ENCODE results near the gene UBALD1.
"Not testable (repeated sequence)": the region's sequence is repeated elsewhere in the genome, so short reads cannot be mapped to it uniquely, and the experiment has no call there.

UBALD1 gene

DNA sequence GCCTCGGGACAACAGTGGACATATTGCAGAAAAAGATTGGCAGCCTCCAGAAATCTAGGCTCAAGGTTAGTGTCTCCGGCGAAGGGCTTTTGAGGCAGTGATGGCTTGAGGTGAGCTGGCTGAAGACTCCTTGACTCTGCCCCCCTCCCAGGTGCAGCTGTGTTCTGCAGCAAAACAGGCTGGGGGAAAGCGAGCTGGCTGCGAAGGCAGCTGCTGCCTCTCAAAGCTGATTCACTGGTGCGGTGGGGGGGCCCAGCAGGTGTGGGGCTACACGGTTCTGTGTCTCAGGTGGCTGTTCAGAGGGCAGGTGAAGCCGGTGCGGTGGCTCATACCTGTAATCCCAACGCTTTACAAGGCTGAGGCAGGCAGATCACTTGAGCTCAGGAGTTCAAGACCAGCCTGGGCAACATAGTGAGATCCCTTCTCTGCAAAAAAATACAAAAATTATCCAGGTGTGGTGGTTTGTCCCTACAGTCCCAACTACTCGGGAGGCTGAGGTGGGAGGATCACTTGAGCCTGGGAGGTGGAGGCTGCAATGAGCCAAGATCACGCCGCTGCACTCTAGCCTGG is 35.6 kb downstream of the UBALD1 start:
- Histone ChIP-seq H3K36me3 (ENCODE audit: insufficient read depth, low read length) (no peaks in the 10 kb centered on the region), H3K9ac (ENCODE audit: low read depth, low read length) (no peak overlapping the region), H3K9me3 (ENCODE audit: control insufficient read depth, insufficient read depth, low read length) (no peaks in the 10 kb centered on the region), H3K4me1 (ENCODE audit: insufficient read depth, low read length) (peaks cover 4% of the 10 kb centered on the region; the same call in 1 of the 2 replicates)

DNA sequence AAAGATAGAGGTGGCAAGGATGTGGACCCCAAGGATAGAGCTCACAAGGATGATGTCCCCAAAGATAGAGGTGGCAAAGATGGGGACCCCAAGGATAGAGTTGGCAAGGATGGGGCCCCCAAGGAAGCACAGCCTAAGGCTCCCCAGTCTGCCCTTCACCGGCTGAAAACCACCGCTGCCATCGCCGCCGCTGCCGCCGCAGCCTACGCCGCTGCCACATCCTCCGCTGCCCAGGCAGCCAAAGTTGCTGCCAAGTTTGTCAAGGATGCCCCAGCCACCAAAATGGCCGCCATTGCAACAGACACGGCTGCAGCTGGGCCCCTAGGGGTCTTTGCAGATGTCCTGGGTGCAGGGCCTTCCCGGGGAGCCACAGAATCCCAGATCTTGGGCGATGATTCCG is 38.7 kb downstream of the UBALD1 start:
- H3K9ac ChIP-seq (ENCODE audit: low read depth, low read length): no peak overlapping the region
- H3K9me3 ChIP-seq (ENCODE audit: control insufficient read depth, insufficient read depth, low read length): no peaks in the 10 kb centered on the region
- peaks cover 12% of the 10 kb centered on the region for H3K4me1 ChIP-seq (ENCODE audit: insufficient read depth, low read length)
- H3K36me3 ChIP-seq (ENCODE audit: insufficient read depth, low read length): no peaks in the 10 kb centered on the region

DNA sequence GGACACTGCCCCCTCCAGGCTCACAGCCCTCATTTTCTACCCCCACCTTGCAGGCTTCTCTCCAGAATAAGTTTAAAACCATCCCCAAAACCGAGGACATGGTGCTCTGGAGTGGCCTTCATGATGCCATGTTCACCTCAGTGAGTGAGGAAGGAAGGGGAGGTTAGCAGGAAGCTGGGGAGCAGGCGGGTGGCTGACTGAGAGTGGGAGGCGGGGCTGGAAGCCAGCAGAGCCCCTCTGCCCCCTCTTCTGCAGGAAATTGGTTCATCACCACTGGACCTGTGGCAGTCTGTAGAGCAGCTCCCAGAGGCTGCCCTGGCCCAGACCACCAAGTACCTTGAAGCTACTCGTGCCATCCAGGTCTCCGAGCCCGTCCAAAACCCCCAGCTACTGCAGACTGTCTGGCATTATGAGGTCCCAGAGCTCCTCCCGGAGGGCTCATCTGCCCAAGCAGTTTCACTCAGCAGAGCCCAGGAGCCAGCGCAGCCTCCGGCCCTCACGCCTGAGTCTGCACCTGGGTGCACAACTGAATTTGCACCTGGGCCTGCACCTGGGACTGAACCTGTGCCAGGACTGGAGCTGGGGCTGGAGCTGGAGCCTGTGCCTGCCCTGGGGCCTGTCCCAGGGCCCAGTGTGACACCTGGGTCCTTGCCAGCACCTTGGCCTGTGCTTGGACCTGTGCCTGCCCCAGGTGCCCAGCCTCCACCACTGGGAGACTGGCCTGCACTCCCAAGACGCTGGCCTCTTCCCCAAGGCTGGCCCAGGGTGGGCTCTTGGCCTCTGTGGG is 39.6 kb downstream of the UBALD1 start:
- Histone ChIP-seq H3K9ac (ENCODE audit: low read depth, low read length) (no peak overlapping the region), H3K36me3 (ENCODE audit: insufficient read depth, low read length) (no peaks in the 10 kb centered on the region)

DNA sequence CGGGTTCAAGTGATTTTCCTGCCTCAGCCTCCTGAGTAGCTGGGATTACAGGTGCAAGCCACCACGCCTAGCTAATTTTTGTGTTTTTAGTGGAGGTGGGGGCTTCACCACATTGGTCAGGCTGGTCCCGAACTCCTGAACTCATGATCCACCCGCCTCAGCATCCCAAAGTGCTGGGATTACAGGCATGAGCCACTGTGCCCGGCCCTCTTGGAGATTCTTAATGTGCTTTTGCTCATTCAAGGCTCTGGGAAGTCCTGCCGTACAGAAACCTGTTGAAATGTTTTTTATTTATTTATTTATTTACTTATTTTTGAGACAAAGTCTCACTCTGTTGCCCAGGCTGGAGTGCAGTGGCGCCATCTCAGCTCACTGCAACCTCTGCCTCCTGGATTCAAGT is 40.8 kb downstream of the UBALD1 start:
- not testable (repeated sequence) for H3K36me3 ChIP-seq (ENCODE audit: insufficient read depth, low read length); H3K9me3 ChIP-seq (ENCODE audit: control insufficient read depth, insufficient read depth, low read length); H3K9ac ChIP-seq (ENCODE audit: low read depth, low read length)
- peaks cover 20% of the 10 kb centered on the region for H3K4me1 ChIP-seq (ENCODE audit: insufficient read depth, low read length)

More for the DNA sequence above, 39.6 kb downstream of the UBALD1 start:
- no peaks in the 10 kb centered on the region for H3K9me3 ChIP-seq (ENCODE audit: control insufficient read depth, insufficient read depth, low read length)
- H3K4me1 ChIP-seq (ENCODE audit: insufficient read depth, low read length): peaks cover 19% of the 10 kb centered on the region

DNA sequence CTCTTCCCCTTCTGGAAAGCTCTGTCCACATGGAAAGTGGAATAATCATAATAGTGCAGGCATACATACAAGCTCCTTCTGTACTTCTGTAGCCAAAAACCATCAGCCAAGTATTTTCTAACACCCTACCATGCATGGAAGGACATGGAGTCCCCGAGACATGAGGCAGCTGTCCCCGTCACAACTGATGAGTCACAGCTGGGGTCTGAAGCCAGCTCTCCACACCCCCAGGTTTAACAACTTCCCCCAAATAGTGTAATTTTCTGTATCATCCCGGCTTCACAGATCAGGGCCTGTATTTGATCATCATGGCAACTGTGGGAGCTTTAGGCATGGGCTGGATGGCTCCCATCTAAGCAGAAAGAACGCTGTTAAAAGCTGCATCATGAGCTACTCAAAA is 42.0 kb downstream of the UBALD1 start:
- Histone ChIP-seq H3K4me1 (ENCODE audit: insufficient read depth, low read length) (peaks cover 20% of the 10 kb centered on the region), H3K9ac (ENCODE audit: low read depth, low read length) (no peak overlapping the region), H3K9me3 (ENCODE audit: control insufficient read depth, insufficient read depth, low read length) (no peaks in the 10 kb centered on the region), H3K36me3 (ENCODE audit: insufficient read depth, low read length) (no peaks in the 10 kb centered on the region)

DNA sequence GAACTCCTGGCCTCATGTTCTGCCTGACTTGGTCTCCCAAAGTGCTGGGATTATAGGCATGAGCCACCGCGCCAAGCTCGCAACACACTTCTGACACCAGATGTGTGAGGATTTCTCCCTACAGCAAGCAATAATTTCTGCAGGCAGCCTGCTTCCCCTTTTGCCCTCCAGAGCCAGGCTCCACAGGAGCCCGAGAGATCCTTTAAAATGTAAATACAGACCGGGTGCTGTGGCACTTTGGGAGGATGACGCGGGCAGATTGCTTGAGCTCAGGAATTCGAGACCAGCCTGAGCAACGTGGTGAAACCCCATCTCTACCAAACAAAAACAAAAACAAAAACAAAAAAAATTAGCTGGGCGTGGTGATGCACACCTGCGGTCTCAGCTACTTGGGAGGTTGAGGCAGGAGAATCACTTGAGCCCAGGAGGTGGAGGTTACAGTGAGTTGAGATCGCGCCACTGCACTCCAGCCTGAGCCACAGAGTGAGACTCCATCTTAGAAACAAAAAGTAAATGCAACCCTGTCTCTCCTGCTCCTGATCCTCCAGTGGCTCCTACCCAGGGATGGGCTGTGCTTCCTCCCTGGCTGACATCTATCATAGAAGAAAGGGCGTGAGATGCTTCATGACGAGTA is 43.9 kb downstream of the UBALD1 start:
- no peaks in the 10 kb centered on the region for H3K36me3 ChIP-seq (ENCODE audit: insufficient read depth, low read length)
- H3K4me1 ChIP-seq (ENCODE audit: insufficient read depth, low read length): peaks cover 20% of the 10 kb centered on the region
- peak overlapping the region; percentile 10; the same call in 1 of the 2 replicates for H3K9ac ChIP-seq (ENCODE audit: low read depth, low read length)
- H3K9me3 ChIP-seq (ENCODE audit: control insufficient read depth, insufficient read depth, low read length): no peaks in the 10 kb centered on the region

DNA sequence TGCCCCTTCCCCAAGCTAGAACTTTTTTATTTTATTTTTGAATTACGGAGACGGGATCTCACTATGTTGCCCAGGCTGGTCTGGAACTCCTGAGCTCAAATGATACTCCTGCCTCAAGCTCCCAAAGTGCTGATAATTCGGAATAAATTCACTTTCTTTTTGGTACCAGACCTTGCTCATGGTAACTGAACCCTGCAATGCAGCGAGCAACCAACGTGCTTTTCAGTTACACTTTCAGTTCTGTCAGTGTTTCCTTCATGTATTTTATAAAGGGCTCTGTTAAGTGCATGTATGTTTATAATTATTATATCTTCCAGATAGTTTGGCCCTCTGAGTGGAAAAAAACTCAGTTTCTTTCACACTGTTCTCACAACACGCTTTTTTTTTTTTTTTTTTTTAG is 44.6 kb downstream of the UBALD1 start:
- no peak overlapping the region for H3K9ac ChIP-seq (ENCODE audit: low read depth, low read length)
- peaks cover 20% of the 10 kb centered on the region for H3K4me1 ChIP-seq (ENCODE audit: insufficient read depth, low read length)
- H3K9me3 ChIP-seq (ENCODE audit: control insufficient read depth, insufficient read depth, low read length): no peaks in the 10 kb centered on the region
- H3K36me3 ChIP-seq (ENCODE audit: insufficient read depth, low read length): no peaks in the 10 kb centered on the region

DNA sequence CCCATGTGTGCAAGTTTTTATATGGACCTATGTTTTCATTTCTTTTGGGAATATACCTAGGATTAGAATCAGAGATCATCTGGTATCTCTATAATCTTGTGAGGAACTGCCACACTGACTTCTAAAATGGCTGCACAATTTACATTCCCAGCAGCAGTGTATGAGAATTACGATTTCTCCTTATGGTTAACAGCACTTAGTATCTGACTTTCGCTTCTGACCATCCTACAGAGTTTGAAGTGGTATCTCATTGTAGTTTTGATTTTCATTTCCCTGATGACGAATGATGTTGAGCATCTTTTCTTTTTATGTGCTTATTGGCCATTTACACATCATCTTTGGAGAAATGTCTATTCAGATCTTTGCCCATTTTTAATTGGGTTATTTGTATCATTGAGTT is 48.5 kb downstream of the UBALD1 start:
- no peak overlapping the region for H3K9ac ChIP-seq (ENCODE audit: low read depth, low read length)
- H3K9me3 ChIP-seq (ENCODE audit: control insufficient read depth, insufficient read depth, low read length): no peaks in the 10 kb centered on the region
- H3K4me1 ChIP-seq (ENCODE audit: insufficient read depth, low read length): peaks cover 9% of the 10 kb centered on the region
- no peaks in the 10 kb centered on the region for H3K36me3 ChIP-seq (ENCODE audit: insufficient read depth, low read length)

DNA sequence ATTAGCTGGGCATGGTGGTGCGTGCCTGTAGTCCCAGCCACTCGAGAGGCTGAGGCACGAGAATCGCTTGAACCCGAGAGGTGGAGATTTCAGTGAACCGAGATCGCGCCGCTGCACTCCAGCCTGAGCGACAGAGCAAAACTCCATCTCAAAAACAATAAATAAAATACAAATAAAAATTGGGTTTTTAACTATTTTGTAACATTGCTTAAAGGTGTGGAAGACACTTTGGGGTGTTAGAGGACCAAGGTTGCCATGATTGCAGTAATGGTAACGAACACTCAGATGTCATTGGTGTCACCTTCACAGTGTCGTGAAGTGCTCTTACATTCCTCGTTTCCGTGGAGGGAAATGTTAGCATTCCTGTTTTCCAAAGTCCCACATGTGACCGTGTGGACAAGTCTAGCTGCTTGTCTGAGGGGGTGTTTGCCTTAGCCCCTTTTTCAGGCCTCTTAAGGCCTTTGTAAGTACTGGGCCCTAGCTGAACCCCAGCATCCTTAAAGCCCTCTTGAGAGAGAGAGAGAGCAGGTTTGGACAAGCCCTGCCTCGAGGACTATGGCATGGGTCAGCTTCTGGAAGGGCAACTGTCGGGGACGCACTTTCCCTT is 49.9 kb downstream of the UBALD1 start:
- Histone ChIP-seq H3K9ac (ENCODE audit: low read depth, low read length) (no peak overlapping the region), H3K4me1 (ENCODE audit: insufficient read depth, low read length) (no peaks in the 10 kb centered on the region; the same call in 1 of the 2 replicates), H3K36me3 (ENCODE audit: insufficient read depth, low read length) (no peaks in the 10 kb centered on the region), H3K9me3 (ENCODE audit: control insufficient read depth, insufficient read depth, low read length) (no peaks in the 10 kb centered on the region)

DNA sequence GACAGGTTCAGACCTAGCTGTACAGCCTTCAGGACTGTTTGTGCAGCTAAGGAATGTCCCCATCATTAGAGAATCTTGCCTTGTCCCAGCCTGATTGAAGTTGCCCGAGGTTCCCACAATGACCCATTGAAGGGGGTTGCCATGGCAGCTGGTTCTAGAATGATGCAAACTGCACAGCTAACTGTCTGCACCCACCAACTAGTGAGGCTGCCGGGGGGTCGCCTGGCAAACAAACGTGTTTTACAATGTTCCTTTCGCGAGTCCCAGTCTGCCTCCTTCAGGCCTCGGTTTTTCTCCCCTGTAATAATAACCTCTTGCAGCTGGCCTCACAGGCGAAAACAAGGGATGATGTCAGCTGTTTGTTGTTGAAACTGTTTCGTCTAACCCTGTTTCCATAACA is 53.1 kb downstream of the UBALD1 start:
- H3K4me1 ChIP-seq (ENCODE audit: insufficient read depth, low read length): no peaks in the 10 kb centered on the region; the same call in 1 of the 2 replicates
- no peak overlapping the region for H3K9ac ChIP-seq (ENCODE audit: low read depth, low read length)
- H3K36me3 ChIP-seq (ENCODE audit: insufficient read depth, low read length): no peaks in the 10 kb centered on the region
- H3K9me3 ChIP-seq (ENCODE audit: control insufficient read depth, insufficient read depth, low read length): no peaks in the 10 kb centered on the region

All from ES-I3 (cell line).